Smooth muscle cell (in vitro differentiated cells): Measurements from ENCODE around the gene CASZ1. TPM values are rescaled to one million over a fixed set of nuclear protein-coding genes. Genes with fewer than 3 reads are reported as not detected.

Experiments
- DNase-seq: peaks from one replicate; lab custom pipeline; 2025; ENCODE audit not compliant: unreplicated experiment; lab: John Stamatoyannopoulos, UW
- H2AFZ ChIP-seq: fragments of 200-600 bp; sonication (generic); 2 replicates; pipeline ENCODE4 v1.6.0; 2016; ENCODE audit warnings: antibody characterized with exemption, low read depth, mild to moderate bottlenecking
- H3F3A ChIP-seq: fragments of 200-600 bp; sonication (generic); 2 replicates; pipeline ENCODE4 v1.6.0; 2017; ENCODE audit warnings: antibody characterized with exemption, low read depth
- H3K27ac ChIP-seq: fragments of 200-600 bp; sonication (generic); 2 replicates; pipeline ENCODE4 v1.5.1; 2016; ENCODE audit warnings: low read depth, mild to moderate bottlenecking
- H3K27me3 ChIP-seq: fragments of 200-600 bp; sonication (generic); 2 replicates; pipeline ENCODE4 v1.6.1; 2016; ENCODE audit warnings: low read depth, mild to moderate bottlenecking
- H3K36me3 ChIP-seq: fragments of 200-600 bp; sonication (generic); 2 replicates; pipeline ENCODE4 v1.5.1; 2016; ENCODE audit warnings: low read depth
- H3K4me1 ChIP-seq: fragments of 200-600 bp; sonication (generic); 2 replicates; pipeline ENCODE4 v1.5.1; 2016; ENCODE audit warnings: low read depth
- H3K4me2 ChIP-seq: fragments of 200-600 bp; sonication (generic); 2 replicates; pipeline ENCODE4 v1.6.0; 2016; ENCODE audit warnings: mild to moderate bottlenecking
- H3K4me3 ChIP-seq: fragments of 200-600 bp; sonication (generic); 2 replicates; pipeline ENCODE4 v1.5.1; 2016; ENCODE audit warnings: mild to moderate bottlenecking
- H3K79me2 ChIP-seq: fragments of 200-600 bp; sonication (generic); 2 replicates; pipeline ENCODE4 v1.6.0; 2016; ENCODE audit warnings: low read depth, mild to moderate bottlenecking
- H3K9ac ChIP-seq: fragments of 200-600 bp; sonication (generic); 2 replicates; pipeline ENCODE4 v1.6.0; 2016; ENCODE audit warnings: low read depth
- H3K9me3 ChIP-seq: fragments of 200-600 bp; sonication (generic); replicated peaks from 2 replicates; pipeline ENCODE4 v1.5.1; 2016; ENCODE audit warnings: low read depth
- H4K20me1 ChIP-seq: fragments of 200-600 bp; sonication (generic); 2 replicates; pipeline ENCODE4 v1.6.0; 2016; ENCODE audit warnings: low read depth
- CTCF ChIP-seq: fragments of 200-600 bp; sonication (generic); IDR thresholded peaks from 2 replicates; pipeline ENCODE4 v1.5.1; 2017; ENCODE audit warnings: borderline replicate concordance, mild to moderate bottlenecking, antibody characterized with exemption; ENCODE audit not compliant: insufficient read depth, poor library complexity, severe bottlenecking
- whole genome bisulfite sequencing: methylation state at CpG from one replicate; pipeline ENCODE4 v1.1.7; 2016; ENCODE audit warnings: low lambda C conversion rate; 5-methylcytosine and 5-hydroxymethylcytosine counted together
- polyA plus RNA-seq: library from polyadenylated mRNA; unstranded; fragments of >200 nt; fragmentation: Nextera tagmentation; extraction: Ambion mirVana; gene quantifications from 2 replicates; pipeline ENCODE4 v1.2.1, GENCODE V29; 2016
- total RNA-seq: library from RNA; depleted of rRNA; stranded (reverse); fragments of >200 nt; gene quantifications from 2 replicates; pipeline ENCODE4 v1.2.3, GENCODE V29; 2014

The CASZ1 gene
- total and polyA plus RNA-seq, 2 experiments from 2014 or later = 0.70 to 1.9 TPM

- no peak for DNase-seq
- Histone ChIP-seq H2AFZ (no peak overlapping the region), H3K9me3 (no peaks in the 10 kb centered on the region), H3K4me3 (no peak overlapping the region), H3K27me3 (peaks cover 24% of the 10 kb centered on the region), H3F3A (no peaks in the 10 kb centered on the region), H3K9ac (no peak overlapping the region), H3K27ac (no peak overlapping the region), H4K20me1 (no peaks in the 10 kb centered on the region), H3K79me2 (no peaks in the 10 kb centered on the region), H3K4me2 (no peak overlapping the region), H3K36me3 (no peaks in the 10 kb centered on the region), H3K4me1 (peaks cover 14% of the 10 kb centered on the region)
- WGBS = 85% methylated on average over 24 of the region's 24 CpGs
- no peak for TF ChIP-seq CTCF
These were observed 13.8 kb downstream of the CASZ1 start for GRCh38 chr1:10782491-10783244.

GRCh38 chr1:10781137-10781536 is 15.3 kb downstream of the CASZ1 start:
- no peak overlapping the region for H3K4me2 ChIP-seq
- 92% methylated on average over 8 of the region's 8 CpGs for WGBS
- H3K9ac ChIP-seq = no peak overlapping the region
- H3K9me3 ChIP-seq = no peaks in the 10 kb centered on the region
- no peaks in the 10 kb centered on the region for H4K20me1 ChIP-seq
- H3K27me3 ChIP-seq = peaks cover 11% of the 10 kb centered on the region
- no peak for TF ChIP-seq CTCF
- peaks cover 14% of the 10 kb centered on the region for H3K4me1 ChIP-seq
- H2AFZ ChIP-seq = no peak overlapping the region
- no peaks in the 10 kb centered on the region for H3K79me2 ChIP-seq
- no peak for DNase-seq
- H3F3A ChIP-seq = no peaks in the 10 kb centered on the region
- H3K27ac ChIP-seq = no peak overlapping the region
- H3K36me3 ChIP-seq = no peaks in the 10 kb centered on the region
- no peak overlapping the region for H3K4me3 ChIP-seq

- Histone ChIP-seq H4K20me1 (no peaks in the 10 kb centered on the region), H3F3A (no peaks in the 10 kb centered on the region), H3K27ac (no peak overlapping the region), H3K27me3 (no peaks in the 10 kb centered on the region), H3K9me3 (no peaks in the 10 kb centered on the region), H3K4me3 (no peak overlapping the region), H3K4me1 (peaks cover 14% of the 10 kb centered on the region), H3K79me2 (no peaks in the 10 kb centered on the region), H3K36me3 (no peaks in the 10 kb centered on the region), H3K4me2 (no peak overlapping the region), H3K9ac (no peak overlapping the region), H2AFZ (no peak overlapping the region)
- WGBS = 83% methylated on average over 9 of the region's 10 CpGs
- no peak for TF ChIP-seq CTCF
- DNase-seq = no peak
These were observed 16.6 kb downstream of the CASZ1 start for GRCh38 chr1:10779841-10780240.

GRCh38 chr1:10779201-10779600 is 17.2 kb downstream of the CASZ1 start:
- Histone ChIP-seq H3F3A (no peaks in the 10 kb centered on the region), H3K27me3 (no peaks in the 10 kb centered on the region)
- WGBS = 87% methylated on average over 17 of the region's 18 CpGs

More at GRCh38 chr1:10779201-10779600, 17.2 kb downstream of the CASZ1 start:
- TF ChIP-seq CTCF = no peak
- DNase-seq = no peak
- no peaks in the 10 kb centered on the region for H4K20me1 ChIP-seq
- H3K79me2 ChIP-seq = no peaks in the 10 kb centered on the region
- H3K4me1 ChIP-seq = peaks cover 14% of the 10 kb centered on the region
- H2AFZ ChIP-seq = no peak overlapping the region
- H3K9me3 ChIP-seq = no peaks in the 10 kb centered on the region
- no peaks in the 10 kb centered on the region for H3K36me3 ChIP-seq
- H3K4me2 ChIP-seq = no peak overlapping the region
- no peak overlapping the region for H3K9ac ChIP-seq
- no peak overlapping the region for H3K4me3 ChIP-seq
- H3K27ac ChIP-seq = no peak overlapping the region
